DMS153 (cell line): ENCODE results near the gene RPS6KB1.
A peak's percentile ranks its signal among the peaks of the same experiment; 100 is the strongest.
"Not testable (repeated sequence)": the region's sequence is repeated elsewhere in the genome, so short reads cannot be mapped to it uniquely, and the experiment has no call there.

ENCODE experiments used
- DNase-seq: peaks from one replicate; lab custom pipeline; 2025; lab: John Stamatoyannopoulos, UW

RPS6KB1 gene

DNA sequence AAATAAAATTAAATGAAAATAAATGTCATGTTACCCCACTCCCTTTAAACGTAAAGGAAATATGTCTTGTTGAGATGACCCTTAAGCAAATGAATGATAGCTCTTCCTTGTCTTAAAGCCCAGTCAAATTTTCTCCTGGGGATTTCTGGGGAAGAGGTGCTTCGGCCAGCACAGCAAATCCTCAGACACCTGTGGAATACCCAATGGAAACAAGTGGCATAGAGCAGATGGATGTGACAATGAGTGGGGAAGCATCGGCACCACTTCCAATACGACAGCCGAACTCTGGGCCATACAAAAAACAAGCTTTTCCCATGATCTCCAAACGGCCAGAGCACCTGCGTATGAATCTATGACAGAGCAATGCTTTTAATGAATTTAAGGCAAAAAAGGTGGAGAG lies 53.5 kb downstream of the RPS6KB1 start:
- not testable (repeated sequence) for DNase-seq

DNA sequence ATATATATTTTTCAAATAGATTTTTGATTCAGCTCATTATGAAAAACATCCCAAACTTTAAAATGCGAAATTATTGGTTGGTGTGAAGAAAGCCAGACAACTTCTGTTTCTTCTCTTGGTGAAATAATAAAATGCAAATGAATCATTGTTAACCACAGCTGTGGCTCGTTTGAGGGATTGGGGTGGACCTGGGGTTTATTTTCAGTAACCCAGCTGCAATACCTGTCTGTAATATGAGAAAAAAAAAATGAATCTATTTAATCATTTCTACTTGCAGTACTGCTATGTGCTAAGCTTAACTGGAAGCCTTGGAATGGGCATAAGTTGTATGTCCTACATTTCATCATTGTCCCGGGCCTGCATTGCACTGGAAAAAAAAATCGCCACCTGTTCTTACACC lies 54.4 kb downstream of the RPS6KB1 start:
- not testable (repeated sequence) for DNase-seq

DNA sequence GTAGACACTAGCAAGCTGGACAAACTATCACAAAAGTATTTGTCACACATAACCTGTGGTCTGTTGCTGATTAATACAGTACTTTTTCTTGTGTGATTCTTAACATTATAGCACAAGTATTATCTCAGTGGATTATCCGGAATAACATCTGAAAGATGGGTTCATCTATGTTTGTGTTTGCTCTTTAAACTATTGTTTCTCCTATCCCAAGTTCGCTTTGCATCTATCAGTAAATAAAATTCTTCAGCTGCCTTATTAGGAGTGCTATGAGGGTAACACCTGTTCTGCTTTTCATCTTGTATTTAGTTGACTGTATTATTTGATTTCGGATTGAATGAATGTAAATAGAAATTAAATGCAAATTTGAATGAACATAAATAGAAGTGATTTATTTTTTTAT lies 57.1 kb downstream of the RPS6KB1 start:
- DNase-seq = no peak

DNA sequence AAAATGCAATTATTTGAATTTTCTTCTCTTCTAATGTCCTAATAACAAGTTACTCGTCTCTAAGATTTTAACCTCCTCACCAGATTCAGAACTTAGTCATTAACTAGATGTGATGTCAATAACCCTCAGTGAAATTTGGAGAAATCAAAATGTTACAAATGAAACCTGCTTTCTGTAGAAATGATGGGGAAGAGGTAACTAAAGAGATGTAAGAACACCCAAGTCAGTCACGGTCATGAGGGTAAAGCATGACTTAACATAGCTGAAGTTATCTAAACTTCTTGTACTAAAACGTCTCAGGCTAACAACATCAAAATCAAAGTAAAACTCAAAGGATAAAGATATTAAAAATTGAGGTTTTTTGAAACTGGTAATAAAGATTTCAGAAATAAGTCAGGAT lies 61.9 kb downstream of the RPS6KB1 start:
- DNase-seq = no peak

DNA sequence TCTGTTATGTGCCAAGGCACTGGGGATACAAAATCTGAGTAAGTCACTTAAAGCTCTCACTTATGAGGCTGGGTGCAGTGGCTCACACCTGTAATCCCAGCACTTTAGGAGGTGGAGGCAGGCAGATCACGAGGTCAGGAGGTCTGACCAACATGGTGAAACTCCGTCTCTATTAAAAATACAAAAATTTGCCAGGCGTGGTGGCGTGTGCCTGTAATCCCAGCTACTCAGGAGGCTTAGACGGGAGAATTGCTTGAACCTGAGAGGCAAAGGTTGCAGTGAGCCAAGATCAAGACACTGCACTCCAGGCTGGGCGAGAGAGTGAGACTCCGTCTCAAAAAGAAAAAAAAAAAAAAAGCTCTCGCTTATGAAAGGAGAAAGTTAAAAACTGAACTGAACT lies 66.7 kb downstream of the RPS6KB1 start:
- DNase-seq = not testable (repeated sequence)

DNA sequence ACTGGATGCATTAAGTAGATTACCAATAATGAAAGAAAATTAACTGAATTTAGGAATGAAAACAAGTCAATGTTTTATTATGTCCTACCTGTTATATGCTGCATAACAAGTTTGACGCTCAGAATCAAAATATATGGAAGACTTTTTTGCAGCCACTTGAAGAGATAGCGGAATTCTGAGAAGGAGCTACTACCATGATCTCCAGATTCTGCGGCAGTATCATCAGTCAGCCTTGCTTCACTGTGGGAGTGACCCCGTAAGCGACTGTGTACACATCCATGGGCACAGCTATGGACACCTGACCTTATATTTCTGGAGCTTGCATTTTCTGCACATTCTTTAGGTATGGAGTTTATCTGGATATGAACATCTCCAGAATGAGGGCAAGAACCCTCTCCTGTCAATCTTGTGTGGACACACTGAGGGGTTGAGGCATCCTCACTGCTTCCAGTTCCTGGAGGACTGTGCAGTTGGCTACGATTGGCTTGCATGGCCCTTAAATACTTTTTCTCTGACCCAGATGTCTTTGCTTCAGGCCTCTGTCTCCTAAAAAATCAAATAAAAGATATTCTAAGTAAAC lies 69.9 kb downstream of the RPS6KB1 start:
- DNase-seq = no peak

DNA sequence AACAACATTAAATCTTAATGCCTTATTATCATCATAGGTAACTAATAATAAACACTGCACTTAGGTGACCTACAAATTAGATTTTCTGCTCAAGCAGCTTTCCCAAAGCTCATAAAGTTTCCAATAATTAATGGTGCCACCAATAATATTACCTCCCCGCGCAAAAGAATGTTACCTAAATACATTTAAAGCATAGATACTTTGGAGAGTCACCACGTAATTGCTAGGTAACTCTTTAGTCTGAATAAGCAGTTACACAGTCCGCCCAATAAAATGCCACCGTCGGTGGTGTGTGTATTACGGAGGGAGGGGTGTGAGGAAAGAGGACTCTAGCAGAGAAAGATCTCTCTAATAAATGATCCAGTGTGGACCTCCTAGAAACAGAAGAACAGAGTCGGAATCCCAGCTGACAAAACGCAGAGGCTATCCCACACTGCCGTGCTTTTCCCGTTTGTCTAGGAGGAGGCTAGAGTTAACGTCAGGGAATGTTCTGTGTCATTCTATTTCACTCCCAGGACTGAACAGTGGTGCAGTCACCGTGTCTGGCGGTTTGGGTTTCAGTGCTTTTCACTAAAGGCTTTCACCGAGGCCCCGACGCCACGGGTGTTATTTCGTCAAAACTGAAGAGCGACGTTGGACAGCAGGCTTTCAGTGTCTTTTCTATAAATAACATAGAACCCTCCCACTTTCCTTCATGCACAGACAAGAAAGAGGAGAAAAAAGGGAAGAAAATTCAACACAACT lies 71.0 kb downstream of the RPS6KB1 start:
- DNase-seq = peak; percentile 50

DNA sequence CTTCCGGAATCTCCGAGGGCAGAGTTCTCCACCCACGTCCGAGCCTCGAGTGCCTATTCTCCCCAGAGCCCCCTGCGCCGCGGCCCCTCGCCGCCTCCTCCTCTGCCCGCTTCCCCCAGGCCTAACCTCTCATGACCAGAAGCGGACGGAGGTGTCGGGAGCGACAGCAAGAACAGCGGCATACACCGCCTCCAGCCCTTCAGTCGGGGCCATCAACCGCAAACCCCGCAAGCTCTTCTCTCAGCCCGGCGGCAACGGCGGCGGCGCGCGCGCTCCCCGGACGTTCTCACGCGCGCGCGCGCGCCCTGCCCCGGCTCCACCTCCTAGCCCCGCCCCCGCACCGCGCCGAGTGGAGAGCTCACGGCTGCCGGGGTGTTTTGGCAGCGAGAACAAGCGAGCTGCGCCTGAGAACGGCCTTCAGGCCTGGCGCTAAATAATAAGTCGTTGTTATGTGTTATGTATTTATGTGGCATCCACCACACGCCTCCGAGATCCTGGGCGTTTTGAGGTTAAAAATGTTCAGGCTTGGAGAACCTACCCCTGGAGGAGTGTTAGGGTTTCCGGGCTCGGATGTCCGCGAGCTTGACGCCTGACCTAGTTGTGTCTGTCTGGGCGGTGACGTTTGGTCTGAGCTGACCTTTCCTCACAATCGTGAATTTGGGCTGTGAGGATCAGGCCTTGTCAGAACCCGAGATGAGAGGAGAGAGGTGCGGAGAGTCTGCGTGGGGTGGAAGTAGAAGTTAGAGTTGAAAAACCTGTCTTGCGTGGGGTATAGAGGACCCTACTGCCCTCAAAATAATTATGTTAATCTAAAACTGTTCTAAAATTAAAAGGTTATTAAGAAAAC lies 71.8 kb downstream of the RPS6KB1 start, which contains the start of gene RNFT1:
Gene RNFT1, minus strand, starts transcription at position 259 of the 847 bp plus-strand sequence. Its CDS starts 77 bp downstream, at position 182.
- DNase-seq = peak; percentile 52

DNA sequence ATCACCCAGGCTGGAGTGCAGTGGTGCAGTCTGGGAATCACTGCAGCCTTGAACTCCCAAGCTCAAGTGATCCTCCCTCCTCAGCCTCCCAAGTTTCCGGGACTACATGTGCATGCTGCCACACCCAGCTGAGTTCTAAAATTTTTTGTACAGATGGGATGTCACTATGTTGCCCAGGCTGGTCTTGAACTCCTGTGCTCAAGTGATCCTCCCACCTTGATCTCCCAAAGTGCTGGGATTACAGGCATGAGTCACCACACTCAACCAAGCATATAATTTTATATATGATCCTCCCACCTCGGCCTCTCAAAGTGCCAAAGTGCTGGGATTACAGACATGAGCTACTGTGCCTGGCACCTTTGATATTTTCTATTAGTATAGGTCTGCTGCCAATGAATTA lies 78.8 kb downstream of the RPS6KB1 start:
- DNase-seq = not testable (repeated sequence)

DNA sequence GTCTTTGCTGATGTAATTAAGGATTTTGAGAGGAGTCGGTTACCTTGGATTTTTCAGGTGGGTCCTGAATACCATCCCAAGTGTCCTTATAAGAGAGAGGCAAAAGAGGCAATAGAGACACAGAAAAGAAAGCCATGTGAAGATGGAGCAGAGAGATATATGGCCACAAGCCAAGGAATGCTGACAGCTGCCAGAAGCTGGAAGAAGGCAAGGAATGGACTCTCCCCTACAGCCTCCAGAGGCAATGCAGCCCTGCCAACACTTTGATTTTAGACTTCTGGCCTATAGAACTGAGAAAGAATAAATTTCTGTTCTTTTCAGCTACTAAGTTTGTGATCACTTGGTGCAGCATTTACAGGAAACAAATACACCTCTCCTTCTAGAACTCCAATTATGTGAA lies 79.9 kb downstream of the RPS6KB1 start:
- no peak for DNase-seq

DNA sequence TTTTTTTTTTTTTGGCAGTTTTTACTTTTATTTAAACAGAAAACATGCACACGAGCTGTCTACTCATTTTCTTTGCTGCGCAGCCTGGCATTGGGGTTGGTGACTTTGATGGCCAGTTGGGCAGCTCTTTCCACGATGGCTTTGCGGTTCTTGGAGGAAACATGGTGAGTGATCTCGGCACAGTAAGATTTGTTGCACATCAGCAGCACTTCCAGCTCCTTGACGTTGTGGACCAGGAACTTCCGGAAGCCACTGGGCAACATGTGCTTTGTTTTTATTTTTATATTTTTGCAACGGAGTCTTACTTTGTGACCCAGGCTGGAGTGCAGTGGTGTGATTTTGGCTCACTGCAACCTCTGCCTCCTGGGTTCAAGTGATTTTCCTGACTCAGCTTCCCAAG lies 80.6 kb downstream of the RPS6KB1 start:
- not testable (repeated sequence) for DNase-seq

DNA sequence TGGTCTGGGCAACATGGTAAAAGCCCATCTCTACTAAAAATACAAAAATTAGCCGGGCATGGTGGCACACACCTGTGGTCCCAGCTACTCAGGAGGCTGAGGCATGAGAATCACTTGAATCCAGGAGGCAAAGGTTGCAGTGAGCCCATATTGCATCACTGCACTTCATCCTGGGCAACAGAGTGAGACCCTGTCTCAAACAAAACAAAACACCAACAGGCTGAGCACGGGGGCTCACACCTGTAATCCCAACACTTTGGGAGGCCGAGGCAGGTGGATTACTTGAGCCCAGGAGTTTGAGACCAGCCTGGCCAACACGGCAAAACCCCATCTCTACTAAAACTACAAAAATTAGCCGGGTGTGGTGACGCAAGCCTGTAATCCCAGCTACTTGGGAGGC lies 82.2 kb downstream of the RPS6KB1 start:
- not testable (repeated sequence) for DNase-seq

DNA sequence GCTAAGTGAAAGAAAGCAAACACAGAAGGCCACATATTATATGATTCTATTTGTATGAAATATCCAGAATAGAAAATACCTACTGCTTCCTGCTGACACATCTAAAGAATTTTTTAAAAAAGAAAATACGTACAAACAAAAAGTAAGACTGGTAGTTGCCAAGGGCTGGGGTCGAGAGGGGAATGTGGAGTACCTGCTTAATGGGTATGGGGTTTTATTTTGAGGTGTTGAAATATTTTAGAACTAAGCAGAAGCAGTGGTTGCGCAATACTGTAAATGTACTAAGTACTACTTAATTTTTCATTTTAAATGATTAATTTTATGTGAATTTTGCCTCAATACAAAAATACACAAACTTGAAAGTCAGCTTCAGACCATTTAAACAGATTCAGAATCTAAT lies 103.7 kb downstream of the RPS6KB1 start:
- DNase-seq = not testable (repeated sequence)
